NCI-H69 (cell line): ENCODE data around the gene ASB8.

Experiments used
- DNase-seq: peaks from one replicate; lab custom pipeline; 2025; lab: John Stamatoyannopoulos, UW

ASB8 gene

DNA sequence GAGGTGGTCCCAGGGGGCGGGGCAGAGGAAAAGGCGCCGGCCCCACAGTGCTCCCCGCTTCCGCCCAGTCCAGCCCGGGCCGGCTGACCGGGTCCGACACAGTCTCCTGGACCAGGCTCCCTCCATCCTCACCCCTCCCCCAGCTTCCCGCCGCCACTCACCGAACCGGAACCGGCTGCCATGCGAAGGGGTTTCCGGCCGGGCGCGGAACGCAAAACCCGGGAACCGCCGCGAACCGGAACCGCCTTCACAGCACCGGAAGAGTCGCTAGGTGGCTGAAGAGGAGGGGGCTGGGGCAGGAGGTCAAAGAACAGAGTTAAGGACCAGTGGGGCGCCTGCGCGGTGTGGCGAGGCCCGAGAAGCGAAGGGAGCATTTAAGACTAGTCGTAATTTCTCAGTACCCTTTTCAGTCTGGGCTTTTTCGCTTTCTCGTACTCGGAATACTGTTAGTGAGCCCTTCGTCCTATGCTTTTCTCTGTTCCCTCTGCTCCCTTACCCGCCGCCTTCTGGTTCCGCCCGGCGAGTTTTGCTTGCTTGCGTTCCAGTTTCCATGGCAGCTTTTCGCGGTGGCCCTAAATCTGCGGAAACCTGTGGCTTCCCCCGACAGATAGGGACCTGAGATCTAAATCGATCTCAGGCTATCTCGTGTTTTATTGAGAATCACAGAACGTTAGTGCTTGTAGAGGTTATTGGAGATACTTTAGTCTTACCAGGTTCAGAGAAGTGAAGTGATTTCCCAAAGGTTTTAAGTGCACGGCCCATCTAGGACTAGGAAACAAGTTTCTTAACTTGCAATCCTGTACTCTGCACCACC is 51.2 kb downstream of the ASB8 start, which contains the start of gene SENP1:
TSS of gene SENP1 (minus strand) at position 213 of the 814 bp plus-strand sequence. CDS start 4,607 bp downstream, outside the sequence.
- peak; percentile 95 for DNase-seq

GRCh38 chr12:48105321-48105866 is 51.9 kb downstream of the ASB8 start:
- DNase-seq, result peak; percentile 68

- peak; percentile 17 for DNase-seq
Measured at GRCh38 chr12:48104531-48104930, 52.8 kb downstream of the ASB8 start.
